ENCODE measurements around the gene OR6N2. TPM values are rescaled to one million over a fixed set of nuclear protein-coding genes. Genes with fewer than 3 reads are reported as not detected.

Gene OR6N2
- total and polyA plus RNA-seq, 2 experiments from 2014 or later, result not detected

DNA sequence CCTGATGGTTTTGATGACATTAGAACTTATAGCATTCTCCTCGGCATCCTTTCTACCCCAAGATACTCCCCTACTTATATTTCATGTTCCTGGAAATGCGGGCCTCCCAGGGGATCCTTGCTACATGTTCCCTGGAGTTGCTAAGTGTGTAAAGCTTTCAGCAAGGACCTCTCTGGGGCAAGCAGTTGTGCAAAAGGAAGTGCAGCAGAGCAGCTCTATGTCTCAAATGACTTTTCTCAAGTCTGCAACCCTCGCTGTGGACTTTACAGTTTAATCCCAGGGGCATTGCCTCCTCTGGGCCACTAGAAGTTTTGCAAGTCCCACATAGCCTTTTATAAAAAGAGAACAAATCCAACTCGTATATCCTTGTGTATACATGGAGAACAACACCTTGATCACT is 29.3 kb upstream of the OR6N2 start:
- Histone ChIP-seq H3F3A (replicated peaks; ENCODE audit: low read depth) (no peaks in the 10 kb centered on the region), H3K79me2 (replicated peaks; ENCODE audit: insufficient read depth) (no peaks in the 10 kb centered on the region), H3K27ac (ENCODE audit: low read depth) (no peak overlapping the region), H2AFZ (no peak overlapping the region), H3K36me3 (ENCODE audit: insufficient read depth) (no peaks in the 10 kb centered on the region), H3K9me2 (ENCODE audit: insufficient read depth) (no peaks in the 10 kb centered on the region), H3K4me2 (no peak overlapping the region), H3K4me1 (ENCODE audit: insufficient read depth) (no peaks in the 10 kb centered on the region), H3K27me3 (ENCODE audit: insufficient read depth) (no peaks in the 10 kb centered on the region), H4K20me1 (replicated peaks; ENCODE audit: insufficient read depth) (no peaks in the 10 kb centered on the region), H3K4me3 (no peak overlapping the region)
- Mint-ChIP-seq H3K27me3 (ENCODE audit: insufficient read depth, low read depth, poor library complexity) (peaks cover 2% of the 10 kb centered on the region), H3K4me3 (no peak overlapping the region), H3K27ac (no peak overlapping the region), H3K9me3 (no peaks in the 10 kb centered on the region), H3K4me1 (no peaks in the 10 kb centered on the region), H3K36me3 (ENCODE audit: low read depth) (no peaks in the 10 kb centered on the region)
- ATAC-seq (no peak), DNase-seq (ENCODE audit: low spot score) (no peak)
- no peak for TF ChIP-seq POLR2AphosphoS5 (IDR thresholded peaks at IDR 0.05; ENCODE audit: low read depth)
- TF ChIP-seq STAT1 (IDR thresholded peaks at IDR 0.05; ENCODE audit: unreplicated experiment), result no peak
- no peak for TF ChIP-seq NANOG (IDR thresholded peaks at IDR 0.05; ENCODE audit: borderline replicate concordance)
- no peak for TF ChIP-seq REST (IDR thresholded peaks at IDR 0.05; ENCODE audit: unreplicated experiment)
- TF ChIP-seq ZNF331 (CRISPR knock-in tag; IDR thresholded peaks at IDR 0.05; ENCODE audit: low read depth), result no peak
- no peak for TF ChIP-seq ZNF114 (CRISPR knock-in tag; IDR thresholded peaks at IDR 0.05)
- no peak for TF ChIP-seq CREB1 (CRISPR knock-in tag; IDR thresholded peaks at IDR 0.05; ENCODE audit: low read depth)
- TF ChIP-seq CTCF (conservative IDR thresholded peaks at IDR 0.05; ENCODE audit: low read depth in 2 of 2), result no peak
- TF ChIP-seq, protein P1, sequence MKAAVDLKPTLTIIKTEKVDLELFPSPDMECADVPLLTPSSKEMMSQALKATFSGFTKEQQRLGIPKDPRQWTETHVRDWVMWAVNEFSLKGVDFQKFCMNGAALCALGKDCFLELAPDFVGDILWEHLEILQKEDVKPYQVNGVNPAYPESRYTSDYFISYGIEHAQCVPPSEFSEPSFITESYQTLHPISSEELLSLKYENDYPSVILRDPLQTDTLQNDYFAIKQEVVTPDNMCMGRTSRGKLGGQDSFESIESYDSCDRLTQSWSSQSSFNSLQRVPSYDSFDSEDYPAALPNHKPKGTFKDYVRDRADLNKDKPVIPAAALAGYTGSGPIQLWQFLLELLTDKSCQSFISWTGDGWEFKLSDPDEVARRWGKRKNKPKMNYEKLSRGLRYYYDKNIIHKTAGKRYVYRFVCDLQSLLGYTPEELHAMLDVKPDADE (IDR thresholded peaks at IDR 0.05), result no peak
- TF ChIP-seq EZH2 (IDR thresholded peaks at IDR 0.05; ENCODE audit: low read depth, unreplicated experiment), result no peak
- no peak for TF ChIP-seq JUNB (IDR thresholded peaks at IDR 0.05; ENCODE audit: unreplicated experiment)
- TF ChIP-seq ZNF462 (CRISPR knock-in tag; IDR thresholded peaks at IDR 0.05), result no peak
- TF ChIP-seq EZH2phosphoT487 (IDR thresholded peaks at IDR 0.05; ENCODE audit: unreplicated experiment), result no peak
